DND-41 (cell line): ENCODE results near the gene EML1.

Source experiments
- ATAC-seq: fragments of 200-7000 bp; cut with Tn5 transposase; 3 replicates; pipeline ENCODE4 v1.9.1; 2021; ENCODE audit warnings: low read depth; ENCODE audit not compliant: insufficient read depth
- DNase-seq: peaks from one replicate; pipeline ENCODE4 v3.0.0-alpha.2; 2020
- H2AFZ ChIP-seq: 2 replicates; pipeline ENCODE4 v1.6.0; 2012; ENCODE audit warnings: low read depth, low read length
- H3K27ac ChIP-seq: 2 replicates; pipeline ENCODE4 v1.5.1; 2012; ENCODE audit warnings: low read length, inconsistent platforms
- H3K27me3 ChIP-seq: fragments of 200-600 bp; sonication (generic); 2 replicates; pipeline ENCODE4 v1.6.0; 2012; ENCODE audit warnings: low read length, mild to moderate bottlenecking, inconsistent platforms; ENCODE audit not compliant: insufficient read depth, poor library complexity
- H3K36me3 ChIP-seq: 2 replicates; pipeline ENCODE4 v1.5.1; 2012; ENCODE audit warnings: low read length, inconsistent platforms; ENCODE audit not compliant: insufficient read depth
- H3K4me1 ChIP-seq: 2 replicates; pipeline ENCODE4 v1.5.1; 2012; ENCODE audit warnings: mild to moderate bottlenecking, low read length; ENCODE audit not compliant: insufficient read depth
- H3K4me2 ChIP-seq: 2 replicates; pipeline ENCODE4 v1.6.0; 2012; ENCODE audit warnings: mild to moderate bottlenecking, moderate library complexity, low read length, inconsistent platforms; ENCODE audit not compliant: insufficient read depth
- H3K4me3 ChIP-seq, 2 experiments: fragments of 200-600 bp in 1 of 2; shearing (Covaris generic) in 1 of 2; 2 replicates each; pipeline ENCODE4 v1.5.1; 2012 to 2016; ENCODE audit warnings: inconsistent platforms in 2 of 2, low read length in 2 of 2, mild to moderate bottlenecking in 2 of 2, low read depth in 1 of 2, moderate library complexity in 1 of 2
- H3K79me2 ChIP-seq: 2 replicates; pipeline ENCODE4 v1.6.0; 2012; ENCODE audit warnings: low read length, inconsistent platforms; ENCODE audit not compliant: insufficient read depth
- H3K9ac ChIP-seq: 2 replicates; pipeline ENCODE4 v1.6.0; 2012; ENCODE audit warnings: low read depth, mild to moderate bottlenecking, inconsistent platforms, low read length, moderate library complexity
- H3K9me3 ChIP-seq: 2 replicates; pipeline ENCODE4 v1.5.1; 2012; ENCODE audit warnings: low read length, moderate library complexity, mild to moderate bottlenecking, inconsistent platforms; ENCODE audit not compliant: insufficient read depth, severe bottlenecking
- H4K20me1 ChIP-seq: 2 replicates; pipeline ENCODE4 v1.6.0; 2012; ENCODE audit warnings: low read length; ENCODE audit not compliant: insufficient read depth
- CTCF ChIP-seq: IDR thresholded peaks from 2 replicates; pipeline ENCODE4 v1.5.1; 2012; ENCODE audit warnings: borderline replicate concordance, low read length, moderate library complexity, mild to moderate bottlenecking; ENCODE audit not compliant: poor library complexity, severe bottlenecking; ENCODE audit errors: extremely low read depth
- EZH2 ChIP-seq: IDR thresholded peaks from 3 replicates; pipeline ENCODE4 v1.6.1; 2012; ENCODE audit warnings: borderline replicate concordance, low read depth, mild to moderate bottlenecking, moderate library complexity, low read length, inconsistent platforms; ENCODE audit not compliant: severe bottlenecking

EML1 gene

GRCh38 chr14:99950181-99950580 is 157.0 kb downstream of the EML1 start:
- peaks cover 5% of the 10 kb centered on the region; the same call in 1 of the 2 replicates for H4K20me1 ChIP-seq
- H3K36me3 ChIP-seq: no peaks in the 10 kb centered on the region
- no peaks in the 10 kb centered on the region for H3K79me2 ChIP-seq
- no peak overlapping the region for H3K4me2 ChIP-seq
- ATAC-seq (no peak), DNase-seq (no peak)
- H3K4me1 ChIP-seq: no peaks in the 10 kb centered on the region
- no peak overlapping the region for H3K9ac ChIP-seq
- H3K27ac ChIP-seq: no peak overlapping the region
- H3K9me3 ChIP-seq: no peaks in the 10 kb centered on the region
- no peak overlapping the region for H3K4me3 ChIP-seq
- H3K27me3 ChIP-seq: peaks cover 10% of the 10 kb centered on the region
- H2AFZ ChIP-seq: no peak overlapping the region
- no peak for TF ChIP-seq CTCF

DNA sequence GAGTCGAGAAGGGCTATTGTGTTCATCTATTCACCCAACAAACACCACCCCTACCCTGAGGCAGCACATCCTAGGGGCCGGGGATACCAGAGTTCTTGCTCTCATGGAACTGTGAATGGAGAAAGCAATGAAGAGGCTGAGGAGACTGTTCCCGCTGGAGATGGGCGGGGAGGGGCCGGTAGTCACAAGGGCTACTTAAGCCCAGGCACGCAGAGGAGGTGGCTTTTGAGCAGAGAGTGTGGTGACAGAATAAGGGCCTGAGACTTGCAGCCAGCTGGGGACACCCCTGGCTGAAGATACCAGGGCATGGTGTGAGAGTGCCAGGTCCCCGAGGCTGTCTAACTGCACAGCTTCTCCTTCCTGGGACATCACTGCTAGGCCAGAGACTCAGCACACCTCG is 157.9 kb downstream of the EML1 start:
- ATAC-seq: no peak
- no peak overlapping the region for H3K4me2 ChIP-seq

DNA sequence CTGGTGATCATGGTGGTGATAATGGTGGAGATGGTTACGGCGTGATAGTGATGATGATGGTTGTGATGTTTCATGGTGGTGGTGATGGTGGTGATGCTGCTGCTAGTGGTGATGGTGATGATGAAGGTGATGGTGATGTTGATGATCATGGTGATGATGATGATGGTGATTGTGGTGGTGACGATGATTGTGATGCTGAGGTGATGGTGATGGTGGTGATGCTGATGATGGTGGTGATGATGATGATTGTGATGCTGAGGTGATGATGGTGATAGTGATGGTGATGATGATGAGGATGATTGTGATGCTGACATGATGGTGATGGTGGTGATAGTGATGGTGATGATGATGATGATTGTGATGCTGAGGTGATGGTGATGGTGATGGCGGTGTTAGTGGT is 158.8 kb downstream of the EML1 start:
- no peaks in the 10 kb centered on the region for H3K36me3 ChIP-seq
- no peaks in the 10 kb centered on the region for H3K79me2 ChIP-seq
- TF ChIP-seq EZH2: no peak
- TF ChIP-seq CTCF: no peak
- no peaks in the 10 kb centered on the region for H3K4me1 ChIP-seq
- no peak overlapping the region for H3K9ac ChIP-seq
- no peak overlapping the region for H3K4me2 ChIP-seq
- H3K27ac ChIP-seq: no peak overlapping the region
- no peaks in the 10 kb centered on the region for H3K9me3 ChIP-seq
- H4K20me1 ChIP-seq: no peaks in the 10 kb centered on the region
- H3K4me3 ChIP-seq: no peak overlapping the region
- DNase-seq (no peak), ATAC-seq (no peak)
- peaks cover 10% of the 10 kb centered on the region for H3K27me3 ChIP-seq
- H2AFZ ChIP-seq: no peak overlapping the region

More for the DNA sequence above, 157.9 kb downstream of the EML1 start:
- no peak overlapping the region for H3K27ac ChIP-seq
- H3K4me3 ChIP-seq: no peak overlapping the region
- H2AFZ ChIP-seq: no peak overlapping the region
- no peak for TF ChIP-seq EZH2
- H4K20me1 ChIP-seq: peaks cover 5% of the 10 kb centered on the region; the same call in 1 of the 2 replicates
- H3K9me3 ChIP-seq: no peaks in the 10 kb centered on the region
- DNase-seq: no peak
- H3K36me3 ChIP-seq: no peaks in the 10 kb centered on the region
- H3K27me3 ChIP-seq: peaks cover 13% of the 10 kb centered on the region
- no peaks in the 10 kb centered on the region for H3K79me2 ChIP-seq
- no peaks in the 10 kb centered on the region for H3K4me1 ChIP-seq
- no peak overlapping the region for H3K9ac ChIP-seq

DNA sequence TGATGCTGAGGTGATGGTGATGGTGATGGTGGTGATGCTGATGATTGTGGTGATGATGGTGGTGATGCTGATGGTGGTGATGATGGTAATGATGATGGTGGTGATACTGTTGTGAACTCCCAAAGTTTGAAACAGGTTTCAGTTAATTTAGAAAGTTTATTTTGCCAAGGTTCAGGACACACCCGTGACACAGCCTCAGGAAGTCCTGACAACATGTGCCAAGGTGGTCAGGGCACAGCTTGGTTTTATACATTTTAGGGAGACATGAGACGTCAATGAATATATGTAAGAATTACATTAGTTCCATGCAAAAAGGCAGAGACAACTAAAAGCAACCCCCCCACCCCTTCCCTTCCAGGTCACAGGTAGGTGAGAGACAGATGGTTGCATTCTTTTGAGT is 159.2 kb downstream of the EML1 start:
- H3K4me3 ChIP-seq: no peak overlapping the region
- H3K36me3 ChIP-seq: no peaks in the 10 kb centered on the region
- H2AFZ ChIP-seq: no peak overlapping the region
- no peaks in the 10 kb centered on the region for H3K9me3 ChIP-seq
- no peak overlapping the region for H3K9ac ChIP-seq
- H3K79me2 ChIP-seq: no peaks in the 10 kb centered on the region
- no peak for TF ChIP-seq CTCF
- no peak for TF ChIP-seq EZH2
- no peak overlapping the region for H3K4me2 ChIP-seq
- H3K27ac ChIP-seq: no peak overlapping the region
- no peaks in the 10 kb centered on the region for H3K4me1 ChIP-seq
- no peaks in the 10 kb centered on the region for H4K20me1 ChIP-seq
- H3K27me3 ChIP-seq: peaks cover 10% of the 10 kb centered on the region
- ATAC-seq (no peak), DNase-seq (no peak)
